ENCODE results near the gene INPP5D. TPM values are rescaled to one million over a fixed set of nuclear protein-coding genes. Genes with fewer than 3 reads are reported as not detected.

INPP5D gene
- total RNA-seq, 2 donors from 2014 or later: 0.66 to 3.0 TPM

GRCh38 chr2:233115741-233116140 is 55.6 kb downstream of the INPP5D start:
- Mint-ChIP-seq H3K9me3 (no peaks in the 10 kb centered on the region), H3K27ac (no peak overlapping the region), H3K4me3 (no peak overlapping the region)

GRCh38 chr2:233116946-233117345 is 56.8 kb downstream of the INPP5D start:
- Histone ChIP-seq H3K36me3 (ENCODE audit: control insufficient read depth, insufficient read depth, low read length) (no peaks in the 10 kb centered on the region), H3K9ac (ENCODE audit: extremely low read depth, low read length, poor library complexity, severe bottlenecking) (no peak overlapping the region), H3K4me3 (ENCODE audit: low read length) (no peak overlapping the region), H3K9me3 (ENCODE audit: control insufficient read depth, low read length) (no peaks in the 10 kb centered on the region), H3K27ac (ENCODE audit: low read depth, low read length) (no peak overlapping the region), H3K4me1 (ENCODE audit: control insufficient read depth, insufficient read depth, low read length) (no peaks in the 10 kb centered on the region), H3K27me3 (ENCODE audit: control insufficient read depth, insufficient read depth, low read length, poor library complexity, severe bottlenecking) (no peaks in the 10 kb centered on the region)
- no peak for DNase-seq
- Mint-ChIP-seq H3K27me3 (ENCODE audit: insufficient read depth) (peaks cover 1% of the 10 kb centered on the region), H3K4me3 (no peak overlapping the region), H3K9me3 (no peaks in the 10 kb centered on the region), H3K27ac (no peak overlapping the region), H3K36me3 (ENCODE audit: low read depth) (no peaks in the 10 kb centered on the region), H3K4me1 (peaks cover 17% of the 10 kb centered on the region)
- 89 to 91% methylated on average over 17 to 18 of the region's 18 CpGs for WGBS, 2 experiments (ENCODE audit: insufficient coverage in 1 of 2, insufficient read length in 1 of 2)
- TF ChIP-seq CTCF (conservative IDR thresholded peaks at IDR 0.05): no peak

More at GRCh38 chr2:233115741-233116140, 55.6 kb downstream of the INPP5D start:
- no peak for TF ChIP-seq CTCF (conservative IDR thresholded peaks at IDR 0.05)
- H3K36me3 ChIP-seq (ENCODE audit: control insufficient read depth, insufficient read depth, low read length): no peaks in the 10 kb centered on the region
- H3K36me3 Mint-ChIP-seq (ENCODE audit: low read depth): no peaks in the 10 kb centered on the region
- H3K27me3 Mint-ChIP-seq (ENCODE audit: insufficient read depth): no peaks in the 10 kb centered on the region
- no peaks in the 10 kb centered on the region for H3K4me1 ChIP-seq (ENCODE audit: control insufficient read depth, insufficient read depth, low read length)
- H3K4me1 Mint-ChIP-seq: peaks cover 17% of the 10 kb centered on the region
- DNase-seq: no peak
- H3K9ac ChIP-seq (ENCODE audit: extremely low read depth, low read length, poor library complexity, severe bottlenecking): no peak overlapping the region
- 92 to 93% methylated on average over 2 of the region's 2 CpGs for WGBS, 2 experiments (ENCODE audit: insufficient coverage in 1 of 2, insufficient read length in 1 of 2)
- no peaks in the 10 kb centered on the region for H3K9me3 ChIP-seq (ENCODE audit: control insufficient read depth, low read length)
- H3K4me3 ChIP-seq (ENCODE audit: low read length): no peak overlapping the region
- H3K27me3 ChIP-seq (ENCODE audit: control insufficient read depth, insufficient read depth, low read length, poor library complexity, severe bottlenecking): no peaks in the 10 kb centered on the region
- H3K27ac ChIP-seq (ENCODE audit: low read depth, low read length): no peak overlapping the region

- Histone ChIP-seq H3K27me3 (ENCODE audit: control insufficient read depth, insufficient read depth, low read length, poor library complexity, severe bottlenecking) (no peaks in the 10 kb centered on the region), H3K4me3 (ENCODE audit: low read length) (no peak overlapping the region), H3K4me1 (ENCODE audit: control insufficient read depth, insufficient read depth, low read length) (no peaks in the 10 kb centered on the region), H3K9me3 (ENCODE audit: control insufficient read depth, low read length) (no peaks in the 10 kb centered on the region), H3K27ac (ENCODE audit: low read depth, low read length) (no peak overlapping the region), H3K36me3 (ENCODE audit: control insufficient read depth, insufficient read depth, low read length) (no peaks in the 10 kb centered on the region), H3K9ac (ENCODE audit: extremely low read depth, low read length, poor library complexity, severe bottlenecking) (no peak overlapping the region)
- no peak overlapping the region for H3K4me3 Mint-ChIP-seq
- H3K27ac Mint-ChIP-seq: no peak overlapping the region
- no peak for TF ChIP-seq CTCF (conservative IDR thresholded peaks at IDR 0.05)
- peaks cover 4% of the 10 kb centered on the region for H3K27me3 Mint-ChIP-seq (ENCODE audit: insufficient read depth)
- H3K4me1 Mint-ChIP-seq: peaks cover 17% of the 10 kb centered on the region
- 79 to 87% methylated on average over 10 to 13 of the region's 13 CpGs for WGBS, 2 experiments (ENCODE audit: insufficient coverage in 1 of 2, insufficient read length in 1 of 2)
- H3K9me3 Mint-ChIP-seq: no peaks in the 10 kb centered on the region
- no peak for DNase-seq
- no peaks in the 10 kb centered on the region for H3K36me3 Mint-ChIP-seq (ENCODE audit: low read depth)
Observed at GRCh38 chr2:233117351-233117750, 57.2 kb downstream of the INPP5D start.
